H9 (cell line): ENCODE results near the gene GBP7. TPM values are rescaled to one million over a fixed set of nuclear protein-coding genes. Genes with fewer than 3 reads are reported as not detected.
A peak's percentile ranks its signal among the peaks of the same experiment; 100 is the strongest.

Experiments
- DNase-seq: peaks from one replicate; pipeline ENCODE4 v3.0.0-alpha.2; 2017
- H2AFZ ChIP-seq: one replicate; pipeline ENCODE4 v1.6.1; 2013; ENCODE audit warnings: mild to moderate bottlenecking, low read length, control low read depth, moderate library complexity
- H2AK5ac ChIP-seq: 2 replicates; pipeline ENCODE4 v1.6.1; 2013; ENCODE audit warnings: low read length, control low read depth, mixed read lengths; ENCODE audit not compliant: insufficient read length
- H2BK120ac ChIP-seq: one replicate; pipeline ENCODE4 v1.6.1; 2013; ENCODE audit warnings: low read depth, mild to moderate bottlenecking, low read length, control low read depth, inconsistent platforms; ENCODE audit not compliant: poor library complexity, severe bottlenecking
- H2BK12ac ChIP-seq: 2 replicates; pipeline ENCODE4 v1.6.1; 2013; ENCODE audit warnings: low read length, control low read depth, mixed read lengths, low read depth; ENCODE audit not compliant: insufficient read length
- H2BK15ac ChIP-seq: 2 replicates; pipeline ENCODE4 v1.6.1; 2013; ENCODE audit warnings: low read depth, low read length, control low read depth
- H2BK20ac ChIP-seq: one replicate; pipeline ENCODE4 v1.6.1; 2013; ENCODE audit warnings: low read depth, mild to moderate bottlenecking, low read length, control low read depth, inconsistent platforms; ENCODE audit not compliant: poor library complexity, severe bottlenecking
- H2BK5ac ChIP-seq: 2 replicates; pipeline ENCODE4 v1.6.1; 2013; ENCODE audit warnings: low read length, control low read depth, mixed read lengths; ENCODE audit not compliant: insufficient read length
- H3K14ac ChIP-seq: 2 replicates; pipeline ENCODE4 v1.6.1; 2013; ENCODE audit warnings: low read length, control low read depth; ENCODE audit not compliant: insufficient read depth
- H3K18ac ChIP-seq: 2 replicates; pipeline ENCODE4 v1.6.1; 2013; ENCODE audit warnings: low read depth, mild to moderate bottlenecking, mixed read lengths, low read length, control low read depth; ENCODE audit not compliant: insufficient read length
- H3K23ac ChIP-seq: 2 replicates; pipeline ENCODE4 v1.6.1; 2013; ENCODE audit warnings: low read length, control low read depth, mixed read lengths, low read depth; ENCODE audit not compliant: insufficient read length
- H3K23me2 ChIP-seq: 2 replicates; pipeline ENCODE4 v1.6.1; 2013; ENCODE audit warnings: low read depth, mild to moderate bottlenecking, mixed read lengths, low read length, control low read depth; ENCODE audit not compliant: insufficient read length, poor library complexity, severe bottlenecking
- H3K27ac ChIP-seq: 2 replicates; pipeline ENCODE4 v1.5.1; 2013; ENCODE audit warnings: low read length, control low read depth, mixed read lengths, low read depth; ENCODE audit not compliant: insufficient read length
- H3K27me3 ChIP-seq: 2 replicates; pipeline ENCODE4 v1.6.1; 2013; ENCODE audit warnings: low read length, control low read depth, inconsistent platforms; ENCODE audit not compliant: insufficient read depth
- H3K4ac ChIP-seq: 2 replicates; pipeline ENCODE4 v1.6.1; 2013; ENCODE audit warnings: low read depth, mild to moderate bottlenecking, control low read depth, inconsistent platforms, low read length, moderate library complexity
- H3K4me1 ChIP-seq: 2 replicates; pipeline ENCODE4 v1.6.1; 2013; ENCODE audit warnings: low read length, control low read depth, inconsistent platforms; ENCODE audit not compliant: insufficient read depth
- H3K4me2 ChIP-seq: 2 replicates; pipeline ENCODE4 v1.6.1; 2013; ENCODE audit warnings: low read length, control low read depth, mixed read lengths; ENCODE audit not compliant: insufficient read length, insufficient read depth
- H3K56ac ChIP-seq: 2 replicates; pipeline ENCODE4 v1.6.1; 2013; ENCODE audit warnings: low read depth, mild to moderate bottlenecking, mixed read lengths, low read length, control low read depth; ENCODE audit not compliant: insufficient read length
- H3K79me1 ChIP-seq: 2 replicates; pipeline ENCODE4 v1.6.1; 2013; ENCODE audit warnings: low read depth, mild to moderate bottlenecking, moderate library complexity, low read length, control low read depth, inconsistent platforms; ENCODE audit not compliant: insufficient read depth, poor library complexity, severe bottlenecking
- H3K79me2 ChIP-seq: 2 replicates; pipeline ENCODE4 v1.6.1; 2013; ENCODE audit warnings: low read length, control low read depth, inconsistent platforms; ENCODE audit not compliant: insufficient read depth
- H3K9ac ChIP-seq: 2 replicates; pipeline ENCODE4 v1.6.1; 2013; ENCODE audit warnings: low read length, control low read depth, mixed read lengths; ENCODE audit not compliant: insufficient read length; ENCODE audit errors: extremely low read depth
- H3K9me3 ChIP-seq: one replicate; pipeline ENCODE4 v1.6.1; 2013; ENCODE audit warnings: low read depth, low read length, inconsistent platforms; ENCODE audit not compliant: control insufficient read depth
- H3T11ph ChIP-seq: one replicate; pipeline ENCODE4 v1.6.1; 2013; ENCODE audit warnings: mild to moderate bottlenecking, low read length, control low read depth, inconsistent platforms
- H4K20me1 ChIP-seq: one replicate; pipeline ENCODE4 v1.6.1; 2013; ENCODE audit not compliant: control insufficient read depth, insufficient read length, insufficient read depth
- H4K5ac ChIP-seq: 2 replicates; pipeline ENCODE4 v1.6.1; 2013; ENCODE audit warnings: low read depth, mild to moderate bottlenecking, mixed read lengths, low read length, control low read depth; ENCODE audit not compliant: insufficient read length
- H4K8ac ChIP-seq: replicated peaks from 2 replicates; pipeline ENCODE4 v1.6.1; 2013; ENCODE audit warnings: low read length, control low read depth, mixed read lengths, low read depth; ENCODE audit not compliant: insufficient read length
- H4K91ac ChIP-seq: 2 replicates; pipeline ENCODE4 v1.6.1; 2013; ENCODE audit warnings: low read depth, mild to moderate bottlenecking, moderate library complexity, mixed read lengths, low read length, control low read depth; ENCODE audit not compliant: insufficient read length
- H3K27ac Mint-ChIP-seq, 3 experiments: 2 replicates in 2 of 3; 3 replicates in 1 of 3; pipeline ENCODE4 v1.8.0; 2020 to 2021; ENCODE audit warnings: mixed read lengths in 3 of 3, mild to moderate bottlenecking in 1 of 3, moderate library complexity in 1 of 3
- H3K27me3 Mint-ChIP-seq: 2 replicates; pipeline ENCODE4 v1.8.0; 2021; ENCODE audit warnings: low read depth, mild to moderate bottlenecking, moderate library complexity, mixed read lengths
- H3K36me3 Mint-ChIP-seq, 3 experiments: 2 replicates in 2 of 3; 3 replicates in 1 of 3; pipeline ENCODE4 v1.8.0; 2020 to 2021; ENCODE audit warnings: low read depth in 3 of 3, mixed read lengths in 3 of 3; ENCODE audit not compliant: insufficient read depth in 1 of 3
- H3K4me1 Mint-ChIP-seq, 2 experiments: 2 replicates each; pipeline ENCODE4 v1.8.0; 2020; ENCODE audit warnings: mixed read lengths in 2 of 2
- H3K4me3 Mint-ChIP-seq, 2 experiments: 2 replicates in 1 of 2; 3 replicates in 1 of 2; pipeline ENCODE4 v1.8.0; 2020 to 2021; ENCODE audit warnings: mild to moderate bottlenecking in 2 of 2, mixed read lengths in 2 of 2, moderate library complexity in 1 of 2
- H3K9me3 Mint-ChIP-seq, 2 experiments: 2 replicates in 1 of 2; 3 replicates in 1 of 2; pipeline ENCODE4 v1.8.0; 2020; ENCODE audit warnings: mild to moderate bottlenecking in 2 of 2, mixed read lengths in 2 of 2, moderate library complexity in 1 of 2
- WGBS: extraction: QIAGEN DNeasy Blood & Tissue Kit; methylation state at CpG from one replicate; pipeline ENCODE4 v1.1.7; 2013; ENCODE audit warnings: missing lambda C conversion rate, low lambda C conversion rate, mixed read lengths; ENCODE audit not compliant: insufficient read length; ENCODE audit errors: extremely low coverage; 5-methylcytosine and 5-hydroxymethylcytosine counted together
- total RNA-seq: library from RNA; stranded (reverse); gene quantifications from 2 replicates; pipeline ENCODE4 v1.2.1, GENCODE V29; 2021
- TF ChIP-seq, protein P1 (sequence below): fragments of 200-600 bp; sonication (generic); conservative IDR thresholded peaks from 3 replicates; pipeline ENCODE4 v1.8.0; 2021; ENCODE audit warnings: antibody characterized with exemption, mild to moderate bottlenecking

The GBP7 gene
- total RNA-seq, 1 experiment from 2014 or later: not detected

DNA sequence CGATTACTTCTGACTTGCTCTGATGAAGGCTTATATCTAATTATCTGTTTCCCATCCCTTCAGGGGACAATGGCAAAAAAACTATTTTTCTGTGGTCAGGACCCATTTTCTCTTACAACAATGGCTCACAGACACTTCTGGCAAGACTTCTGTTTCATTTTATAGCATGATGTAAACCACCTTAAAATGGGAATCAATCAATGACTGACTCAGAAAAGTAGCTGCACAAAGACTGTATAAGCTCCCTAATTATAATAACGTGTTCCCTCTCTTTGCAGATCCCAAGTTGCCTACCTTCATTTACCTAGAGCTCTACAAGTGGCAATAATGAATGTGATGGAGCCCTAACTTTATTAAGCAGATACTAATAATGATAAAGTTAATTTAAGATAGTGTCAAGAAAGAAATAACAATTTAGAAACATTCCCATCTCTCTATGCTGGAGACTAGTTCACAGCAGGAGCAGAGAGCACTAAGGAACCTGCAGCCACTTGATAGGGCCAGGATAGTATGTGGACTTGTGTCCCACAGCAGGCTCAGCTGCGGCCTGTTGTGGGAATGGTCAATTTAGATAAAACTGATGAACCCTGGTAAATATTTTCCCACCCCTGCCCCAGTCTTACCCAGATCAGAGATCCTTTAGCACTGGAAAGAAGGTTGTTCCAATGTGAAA, 50.4 kb downstream of the GBP7 start:
- peak overlapping the region in 1 of 3 experiments; percentile 68; a peak in 1 of 7 replicates for H3K27ac Mint-ChIP-seq
- H3K27me3 Mint-ChIP-seq: no peaks in the 10 kb centered on the region
- Histone ChIP-seq H3K79me1 (no peaks in the 10 kb centered on the region), H3K9ac (no peak overlapping the region), H4K20me1 (no peaks in the 10 kb centered on the region), H4K8ac (no peak overlapping the region), H2BK20ac (no peak overlapping the region), H4K5ac (no peak overlapping the region), H3K27ac (no peak overlapping the region), H3K4me1 (no peaks in the 10 kb centered on the region), H2BK120ac (no peak overlapping the region), H3K9me3 (no peaks in the 10 kb centered on the region), H3T11ph (no peak overlapping the region), H4K91ac (no peak overlapping the region), H3K56ac (no peak overlapping the region), H2BK15ac (no peak overlapping the region), H3K14ac (no peak overlapping the region), H3K27me3 (no peaks in the 10 kb centered on the region), H2AK5ac (no peak overlapping the region), H3K23ac (no peak overlapping the region), H3K23me2 (no peaks in the 10 kb centered on the region), H3K4ac (no peak overlapping the region), H2BK5ac (no peak overlapping the region), H2BK12ac (no peak overlapping the region), H2AFZ (no peak overlapping the region), H3K4me2 (no peak overlapping the region), H3K18ac (no peak overlapping the region), H3K79me2 (no peaks in the 10 kb centered on the region)
- no peak for DNase-seq
- H3K9me3 Mint-ChIP-seq: no peaks in the 10 kb centered on the region
- no peak overlapping the region for H3K4me3 Mint-ChIP-seq
- no peaks in the 10 kb centered on the region for H3K36me3 Mint-ChIP-seq
- no CpG with 5 or more reads among the region's 3 CpGs for WGBS
- TF ChIP-seq, protein P1, sequence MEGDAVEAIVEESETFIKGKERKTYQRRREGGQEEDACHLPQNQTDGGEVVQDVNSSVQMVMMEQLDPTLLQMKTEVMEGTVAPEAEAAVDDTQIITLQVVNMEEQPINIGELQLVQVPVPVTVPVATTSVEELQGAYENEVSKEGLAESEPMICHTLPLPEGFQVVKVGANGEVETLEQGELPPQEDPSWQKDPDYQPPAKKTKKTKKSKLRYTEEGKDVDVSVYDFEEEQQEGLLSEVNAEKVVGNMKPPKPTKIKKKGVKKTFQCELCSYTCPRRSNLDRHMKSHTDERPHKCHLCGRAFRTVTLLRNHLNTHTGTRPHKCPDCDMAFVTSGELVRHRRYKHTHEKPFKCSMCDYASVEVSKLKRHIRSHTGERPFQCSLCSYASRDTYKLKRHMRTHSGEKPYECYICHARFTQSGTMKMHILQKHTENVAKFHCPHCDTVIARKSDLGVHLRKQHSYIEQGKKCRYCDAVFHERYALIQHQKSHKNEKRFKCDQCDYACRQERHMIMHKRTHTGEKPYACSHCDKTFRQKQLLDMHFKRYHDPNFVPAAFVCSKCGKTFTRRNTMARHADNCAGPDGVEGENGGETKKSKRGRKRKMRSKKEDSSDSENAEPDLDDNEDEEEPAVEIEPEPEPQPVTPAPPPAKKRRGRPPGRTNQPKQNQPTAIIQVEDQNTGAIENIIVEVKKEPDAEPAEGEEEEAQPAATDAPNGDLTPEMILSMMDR: no peak
- H3K4me1 Mint-ChIP-seq: peaks cover 0 to 4% of the 10 kb centered on the region in 2 experiments; a peak in 2 of 4 replicates
